ENCODE measurements around the gene PRICKLE3. TPM values are rescaled to one million over a fixed set of nuclear protein-coding genes. Genes with fewer than 3 reads are reported as not detected.

Gene PRICKLE3, protein sequence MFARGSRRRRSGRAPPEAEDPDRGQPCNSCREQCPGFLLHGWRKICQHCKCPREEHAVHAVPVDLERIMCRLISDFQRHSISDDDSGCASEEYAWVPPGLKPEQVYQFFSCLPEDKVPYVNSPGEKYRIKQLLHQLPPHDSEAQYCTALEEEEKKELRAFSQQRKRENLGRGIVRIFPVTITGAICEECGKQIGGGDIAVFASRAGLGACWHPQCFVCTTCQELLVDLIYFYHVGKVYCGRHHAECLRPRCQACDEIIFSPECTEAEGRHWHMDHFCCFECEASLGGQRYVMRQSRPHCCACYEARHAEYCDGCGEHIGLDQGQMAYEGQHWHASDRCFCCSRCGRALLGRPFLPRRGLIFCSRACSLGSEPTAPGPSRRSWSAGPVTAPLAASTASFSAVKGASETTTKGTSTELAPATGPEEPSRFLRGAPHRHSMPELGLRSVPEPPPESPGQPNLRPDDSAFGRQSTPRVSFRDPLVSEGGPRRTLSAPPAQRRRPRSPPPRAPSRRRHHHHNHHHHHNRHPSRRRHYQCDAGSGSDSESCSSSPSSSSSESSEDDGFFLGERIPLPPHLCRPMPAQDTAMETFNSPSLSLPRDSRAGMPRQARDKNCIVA
- 12.5 TPM for total RNA-seq
- long read RNA-seq, partial matches to known transcripts, result 2 of 17 reads
- long read RNA-seq, other reads (novel, unspliced or antisense), result 8 of 17 reads

DNA sequence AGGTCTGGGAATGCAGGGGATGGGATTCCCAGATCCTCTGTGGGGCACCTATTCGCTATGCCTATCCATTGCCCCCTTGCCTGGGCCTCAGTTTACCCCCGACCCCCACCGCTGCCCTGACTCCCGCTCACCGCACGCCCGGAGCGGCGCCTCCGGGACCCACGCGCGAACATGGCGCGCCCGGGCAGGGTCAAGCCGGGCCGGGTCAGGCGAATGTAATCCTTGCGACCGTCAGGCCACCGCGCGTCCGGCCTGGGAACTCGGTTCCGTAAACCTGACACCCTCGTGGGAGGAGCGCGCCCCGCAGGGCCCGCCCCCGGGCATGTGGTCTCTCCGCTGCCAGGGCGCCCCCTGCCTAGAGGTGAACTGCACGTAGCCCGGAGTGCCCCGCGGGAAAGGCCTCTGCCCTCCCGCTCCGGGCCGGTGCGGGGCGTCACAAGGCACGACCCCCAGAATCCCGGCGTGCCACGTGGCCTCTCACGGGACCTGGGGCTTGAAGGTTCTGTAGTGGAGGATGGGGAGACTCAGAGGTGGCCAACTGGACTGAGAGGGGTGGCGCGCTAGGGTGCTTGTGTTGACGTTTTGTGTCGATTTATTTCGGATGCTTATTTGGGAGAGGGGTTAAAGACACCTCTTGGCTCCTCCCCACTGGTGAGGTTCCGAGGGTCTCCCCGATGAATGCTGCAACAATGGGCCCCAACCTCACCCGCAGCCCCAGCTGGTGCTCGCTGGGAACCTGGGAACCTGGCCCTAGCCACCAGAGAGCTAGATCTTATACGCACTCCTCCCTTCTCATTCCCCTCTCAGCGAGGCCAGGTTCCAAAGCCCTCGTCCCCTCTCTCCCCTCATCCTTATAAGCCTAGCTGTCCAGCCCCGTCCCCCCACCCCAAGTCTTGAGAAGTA is at the start of gene PRICKLE3:
PRICKLE3 (minus strand) TSS at position 249 of the 903 bp plus-strand sequence; CDS start at position 173, 76 bp downstream.
- DNase-seq (ENCODE audit: low spot score), result peak; percentile 94

DNA sequence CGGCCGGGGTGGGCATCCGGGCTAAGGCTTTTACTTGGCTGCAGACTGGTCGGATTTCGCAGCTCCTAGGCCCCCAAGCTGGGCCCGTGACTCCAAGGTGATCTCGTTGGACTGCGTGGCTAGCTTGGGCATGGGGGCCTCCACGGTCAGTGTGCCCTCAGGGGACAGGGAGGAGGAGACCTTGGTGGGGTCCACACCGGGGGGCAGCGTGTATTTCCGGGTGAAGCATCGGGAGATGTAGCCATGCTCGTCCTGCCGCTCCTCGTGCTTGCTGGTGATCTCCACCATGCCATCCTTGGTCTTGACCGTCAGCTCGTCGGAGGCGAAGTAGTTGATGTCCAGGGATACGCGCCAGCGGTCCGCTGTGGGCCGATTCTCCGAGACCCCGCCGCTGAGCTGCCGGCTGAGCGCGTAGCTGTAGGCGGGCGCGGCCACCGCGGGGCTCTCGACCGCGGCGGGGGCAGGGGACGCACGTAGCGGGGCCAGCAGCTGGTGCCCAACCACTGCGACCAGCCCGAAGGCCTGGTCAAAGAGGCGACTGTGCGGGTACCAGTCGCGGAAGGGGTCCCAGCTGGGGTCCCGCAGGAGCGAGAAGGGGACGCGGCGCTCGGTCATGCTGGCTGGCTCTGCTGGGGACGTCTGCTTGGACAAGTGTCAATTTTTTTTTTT is 47.8 kb upstream of the PRICKLE3 start:
- no peak for DNase-seq (ENCODE audit: low spot score)

DNA sequence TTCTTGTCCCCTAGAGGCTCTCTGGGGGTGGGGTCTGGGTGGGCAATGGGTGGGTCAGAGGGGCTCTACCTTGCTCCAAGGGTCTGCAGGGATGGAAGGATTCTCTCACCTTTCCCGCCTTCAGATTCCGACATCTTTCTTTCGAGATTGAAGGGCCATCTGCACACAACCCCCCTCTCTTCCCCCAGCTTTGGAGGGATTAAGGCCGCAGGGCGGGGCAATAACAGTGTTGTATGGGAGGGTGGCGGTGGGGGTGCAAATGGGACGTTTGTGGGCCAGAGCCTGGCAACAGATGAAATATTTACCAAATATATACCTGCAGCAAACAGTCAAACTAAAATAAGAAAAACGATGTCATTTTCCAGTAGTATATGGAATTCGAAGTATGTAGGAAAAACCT is 47.0 kb upstream of the PRICKLE3 start, which contains the start of gene CACNA1F:
CACNA1F (minus strand) TSS at position 165 of the 400 bp plus-strand sequence; CDS start at position 134, 31 bp downstream.
- no peak for DNase-seq (ENCODE audit: low spot score)

DNA sequence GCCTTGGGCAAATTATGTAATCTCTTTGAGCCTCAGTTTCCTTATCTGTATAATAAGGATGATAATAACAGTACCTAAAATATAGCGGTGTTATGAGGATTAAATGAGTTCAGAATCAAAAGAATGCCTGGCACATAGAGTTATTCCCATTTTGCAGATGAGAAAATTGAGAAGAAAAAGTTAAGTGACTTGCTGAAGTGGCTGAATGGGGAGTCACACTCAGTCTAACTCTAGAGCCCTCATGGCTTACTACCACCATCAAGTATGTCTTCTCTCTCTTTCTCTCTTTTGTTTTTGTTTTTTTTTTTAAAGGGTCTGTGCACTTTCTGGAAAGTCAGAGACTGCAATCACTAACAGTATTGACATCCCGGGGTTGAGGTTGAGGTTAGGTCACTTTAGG is 46.4 kb upstream of the PRICKLE3 start:
- no peak for DNase-seq (ENCODE audit: low spot score)

DNA sequence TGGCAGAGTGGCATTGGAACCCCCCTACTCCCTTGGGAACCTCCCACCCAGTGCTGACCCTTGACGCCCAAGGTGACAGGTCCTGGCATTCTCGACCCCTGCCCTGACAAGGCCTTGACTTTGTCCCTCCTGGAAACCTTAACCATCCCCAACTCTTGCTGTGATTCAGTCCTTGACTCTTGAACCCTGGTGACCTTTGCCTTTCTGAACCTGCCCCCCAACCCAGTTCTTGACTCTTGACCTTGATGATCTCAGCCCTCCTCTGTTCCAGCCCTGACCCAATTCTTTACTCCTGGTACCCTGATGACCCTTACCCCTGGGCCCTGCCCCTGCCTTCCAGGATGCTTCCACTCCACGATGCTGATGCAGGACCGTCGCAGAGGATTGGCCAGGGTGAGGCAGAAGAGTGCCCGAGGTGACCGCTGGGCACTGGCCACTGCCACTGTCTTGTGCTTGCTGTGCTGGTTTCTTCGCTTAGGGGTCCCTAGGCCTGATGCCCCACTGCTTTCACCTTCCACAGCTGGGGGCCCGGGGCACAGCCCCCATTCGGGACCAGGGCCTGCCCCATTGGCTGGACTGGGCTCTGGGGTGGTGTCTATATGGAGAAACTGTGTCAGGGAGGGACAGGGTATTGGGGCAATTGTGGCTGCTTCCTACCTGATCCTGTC is 45.3 kb upstream of the PRICKLE3 start:
- DNase-seq (ENCODE audit: low spot score), result no peak

DNA sequence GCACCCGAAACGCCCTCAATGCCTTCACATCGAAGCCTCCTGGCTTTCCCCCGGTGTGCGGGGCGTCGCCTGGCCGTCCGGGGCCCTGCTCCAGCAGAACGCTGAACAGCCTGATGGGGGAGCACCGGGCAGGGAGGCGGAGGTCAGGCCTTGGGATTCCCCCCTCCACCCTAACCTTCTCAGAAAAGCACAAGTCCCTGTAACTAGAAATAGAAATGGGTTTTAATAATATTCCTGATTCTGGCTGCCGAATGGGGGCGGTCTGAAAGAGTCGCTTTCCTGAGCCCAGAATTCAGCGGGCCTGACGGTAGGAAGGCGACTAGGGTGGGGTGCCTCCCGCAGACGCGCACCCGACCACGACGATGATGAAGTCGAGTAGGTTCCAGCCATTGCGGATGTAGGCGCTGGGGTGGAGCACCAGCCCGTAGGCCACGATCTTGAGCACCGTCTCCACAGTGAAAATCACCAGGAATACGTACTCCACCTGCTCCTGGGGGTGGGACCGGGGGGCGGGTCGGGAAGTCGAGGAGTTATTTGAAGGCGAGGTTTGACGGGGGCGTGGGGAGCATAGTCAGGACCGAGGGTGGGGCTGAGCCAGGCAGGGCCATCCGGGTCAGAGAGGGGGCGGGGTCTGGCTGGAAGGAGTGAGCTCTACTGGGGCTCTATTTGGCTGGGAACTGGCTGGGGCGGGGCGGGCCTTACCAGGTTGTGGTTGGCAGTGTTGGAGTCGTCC is 44.5 kb upstream of the PRICKLE3 start:
- no peak for DNase-seq (ENCODE audit: low spot score)

DNA sequence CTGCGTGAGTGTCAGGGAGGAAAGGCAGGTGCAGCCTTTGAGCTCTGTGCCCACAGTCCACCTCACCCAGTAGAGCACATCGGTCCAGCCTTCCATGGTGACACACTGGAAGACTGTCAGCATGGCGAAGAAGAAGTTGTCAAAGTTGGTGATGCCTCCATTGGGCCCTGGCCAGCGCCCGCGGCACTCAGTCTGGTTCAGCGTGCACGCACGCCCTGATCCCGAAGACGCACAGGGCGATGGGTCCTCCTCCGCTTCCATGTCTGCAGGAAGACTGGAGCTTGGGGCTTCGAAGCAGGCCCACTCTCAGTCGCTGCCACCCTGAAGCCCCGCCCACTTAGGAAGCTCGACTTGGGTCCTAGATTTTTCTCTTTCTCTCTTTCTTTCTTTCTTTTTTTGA is 42.0 kb upstream of the PRICKLE3 start:
- DNase-seq (ENCODE audit: low spot score), result no peak

DNA sequence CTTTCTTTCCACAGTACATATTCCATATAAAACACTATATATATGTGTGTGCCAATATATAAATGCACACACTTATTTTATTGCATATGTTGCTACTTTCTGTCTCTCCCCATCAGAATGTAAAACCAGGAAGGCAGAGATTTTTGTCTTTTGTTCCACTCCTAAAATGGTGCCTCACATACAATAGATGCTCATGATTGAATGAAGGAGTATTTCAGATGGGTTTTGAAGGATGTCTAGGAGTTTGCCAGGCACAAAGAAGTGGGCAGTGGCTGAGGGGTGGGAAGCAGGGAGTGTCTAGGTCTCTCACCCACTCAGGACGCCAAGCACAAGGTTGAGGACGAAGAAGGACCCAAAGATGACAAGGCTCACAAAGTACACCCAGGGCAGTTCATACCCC is 41.6 kb upstream of the PRICKLE3 start:
- no peak for DNase-seq (ENCODE audit: low spot score)

DNA sequence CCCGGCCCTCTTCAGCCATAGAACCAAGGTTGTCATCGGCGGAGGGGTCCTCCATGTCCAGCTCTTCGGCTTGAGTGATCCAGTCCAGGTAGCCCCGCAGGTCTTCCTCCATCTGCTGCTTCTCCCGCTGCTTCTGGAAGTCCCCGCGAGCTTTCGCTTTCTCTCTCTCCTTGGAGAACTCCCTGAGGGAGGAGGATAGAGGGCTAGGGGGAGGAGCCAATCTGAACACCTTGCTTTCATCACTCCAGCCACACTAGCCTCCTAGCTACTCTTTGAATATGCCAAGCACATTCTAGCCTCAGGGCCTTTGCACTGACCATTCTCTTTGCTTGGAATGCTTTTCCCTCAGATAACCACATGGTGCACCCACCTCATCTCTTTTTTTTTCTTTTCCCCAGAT is 40.8 kb upstream of the PRICKLE3 start:
- no peak for DNase-seq (ENCODE audit: low spot score)

DNA sequence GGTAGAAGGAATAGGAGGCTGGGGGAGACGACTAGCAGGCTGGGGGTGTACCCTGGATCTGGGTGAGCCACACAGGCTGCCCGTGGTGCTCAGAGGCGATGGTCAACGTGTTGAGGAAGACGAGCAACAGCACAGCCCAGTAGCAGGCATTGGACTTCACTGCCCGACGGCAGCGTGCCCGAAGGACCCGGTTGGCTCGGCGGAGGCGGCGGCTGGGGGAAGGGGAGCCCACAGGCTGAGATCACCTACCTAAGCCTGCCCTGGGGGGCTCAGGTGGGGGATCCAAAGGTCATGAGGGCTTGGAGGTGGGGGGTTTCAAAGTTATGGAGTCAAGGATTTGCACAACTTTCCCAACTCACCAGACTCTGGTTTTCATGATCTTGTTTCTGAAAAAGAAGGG is 39.7 kb upstream of the PRICKLE3 start:
- no peak for DNase-seq (ENCODE audit: low spot score)

DNA sequence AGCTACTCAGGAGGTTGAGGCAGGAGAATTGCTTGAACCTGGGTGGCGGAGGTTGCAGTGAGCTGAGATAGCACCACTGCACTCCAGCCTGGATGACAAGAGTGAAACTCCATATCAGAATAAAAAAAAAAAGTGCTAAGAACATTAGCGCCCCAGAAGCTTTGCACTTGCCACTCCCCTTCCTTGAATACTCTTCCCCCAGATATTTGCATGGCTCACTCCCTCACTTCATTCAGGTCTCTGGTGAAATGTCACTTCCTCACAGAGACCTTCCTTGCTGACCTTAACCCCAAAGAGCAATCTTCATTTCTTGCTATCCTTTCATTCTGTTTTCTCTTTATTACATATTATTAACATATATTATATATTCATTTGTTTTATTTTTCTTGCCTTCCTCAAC is 35.7 kb upstream of the PRICKLE3 start:
- no peak for DNase-seq (ENCODE audit: low spot score)

DNA sequence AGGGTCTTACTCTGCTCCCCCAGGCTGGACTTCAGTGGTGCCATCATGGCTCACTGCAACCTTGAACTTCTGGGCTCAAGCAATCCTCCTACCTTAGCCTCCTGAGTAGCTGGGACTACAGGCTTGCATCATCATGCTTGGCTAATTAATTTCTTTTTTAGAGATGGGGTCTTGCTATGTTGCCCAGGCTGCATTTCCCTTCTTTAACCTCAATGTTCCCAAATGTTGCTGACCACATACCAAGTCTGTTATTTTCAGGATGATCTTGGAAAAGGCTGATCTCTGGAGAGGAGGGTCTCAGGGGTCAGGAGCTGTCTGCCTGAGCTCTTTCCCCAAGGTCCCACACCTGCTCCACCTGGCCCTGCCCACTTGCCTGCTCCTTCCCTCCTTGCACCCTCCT is 33.9 kb upstream of the PRICKLE3 start:
- DNase-seq (ENCODE audit: low spot score), result no peak

DNA sequence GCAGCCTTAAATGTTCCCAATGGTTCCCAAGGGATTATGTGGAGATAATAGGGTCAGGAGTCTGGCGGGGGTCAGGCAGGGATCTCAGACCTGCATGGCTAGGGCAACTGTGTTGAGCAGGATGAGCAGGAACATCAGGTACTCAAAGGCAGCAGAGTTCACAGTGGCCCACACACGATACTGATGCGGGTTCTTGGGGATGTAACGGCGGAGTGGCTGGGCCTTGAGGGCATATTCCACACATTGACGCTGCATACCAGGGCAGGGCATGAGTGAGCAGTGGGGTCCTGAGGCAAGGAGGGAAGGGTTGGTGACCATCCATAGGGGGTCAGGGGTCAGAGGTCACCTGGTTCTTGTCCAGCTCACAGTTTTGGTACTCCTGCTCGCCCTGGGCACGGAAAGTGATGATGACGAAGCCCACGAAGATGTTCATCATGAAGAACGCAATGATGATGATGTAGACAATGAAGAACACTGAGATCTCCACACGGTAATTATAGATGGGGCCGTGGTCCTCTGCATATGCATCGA is 28.9 kb upstream of the PRICKLE3 start:
- DNase-seq (ENCODE audit: low spot score), result no peak

DNA sequence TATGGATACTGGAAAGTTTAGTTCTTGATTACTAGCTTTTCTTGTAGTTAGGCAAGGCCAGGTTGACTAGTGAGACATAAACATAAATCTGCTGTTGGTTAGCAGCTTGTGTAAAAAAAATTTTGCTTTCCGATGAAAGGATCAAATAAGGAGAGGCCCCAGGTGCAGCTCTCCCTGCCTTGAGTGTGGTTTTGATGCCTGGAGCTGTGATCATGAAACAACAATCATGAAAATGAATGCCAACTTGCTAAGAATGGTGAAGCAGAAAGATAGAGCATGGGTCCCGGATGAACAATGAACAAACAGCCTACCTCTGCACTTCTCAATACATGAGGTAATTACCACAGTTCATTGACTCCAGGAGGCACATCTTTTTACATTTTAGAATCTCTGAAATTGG is 28.2 kb upstream of the PRICKLE3 start:
- no peak for DNase-seq (ENCODE audit: low spot score)

DNA sequence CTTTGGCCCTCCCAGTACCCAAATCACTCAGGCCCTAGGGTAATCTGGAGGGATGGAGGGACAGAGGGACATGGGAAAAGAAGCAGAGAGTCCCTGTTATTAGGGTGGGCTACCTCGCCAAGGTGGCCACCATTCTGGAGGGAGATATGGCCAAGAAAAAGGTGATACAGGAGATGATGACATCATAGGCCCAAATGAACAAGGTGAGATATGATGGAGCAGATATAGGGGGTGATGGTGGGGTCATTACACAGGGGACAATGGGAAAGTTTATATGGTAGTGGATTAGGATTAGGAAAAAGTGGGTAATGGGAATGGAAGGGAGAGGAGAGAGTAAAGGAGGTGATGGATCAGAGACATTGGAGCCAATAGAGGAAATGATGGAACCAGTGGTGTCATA is 26.7 kb upstream of the PRICKLE3 start:
- no peak for DNase-seq (ENCODE audit: low spot score)

DNA sequence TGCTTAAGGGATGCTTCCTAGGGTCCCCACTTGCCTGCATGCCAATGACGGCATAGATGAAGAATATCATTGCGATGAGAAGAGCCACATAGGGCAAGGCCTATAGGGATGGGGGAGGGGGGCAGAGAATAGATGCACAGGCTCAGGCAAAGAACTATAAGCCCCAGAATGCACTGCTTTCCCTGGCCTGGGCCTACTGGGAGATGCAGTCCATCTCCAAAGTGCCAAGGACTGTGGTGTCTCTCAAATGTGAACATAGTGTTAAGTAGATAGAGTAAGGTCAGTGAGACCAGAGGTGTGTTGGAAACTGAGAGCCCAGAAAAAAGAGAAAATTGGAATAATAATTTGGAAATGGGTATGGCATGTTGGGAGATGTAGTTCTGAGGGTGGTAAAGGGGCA is 26.0 kb upstream of the PRICKLE3 start:
- no peak for DNase-seq (ENCODE audit: low spot score)

DNA sequence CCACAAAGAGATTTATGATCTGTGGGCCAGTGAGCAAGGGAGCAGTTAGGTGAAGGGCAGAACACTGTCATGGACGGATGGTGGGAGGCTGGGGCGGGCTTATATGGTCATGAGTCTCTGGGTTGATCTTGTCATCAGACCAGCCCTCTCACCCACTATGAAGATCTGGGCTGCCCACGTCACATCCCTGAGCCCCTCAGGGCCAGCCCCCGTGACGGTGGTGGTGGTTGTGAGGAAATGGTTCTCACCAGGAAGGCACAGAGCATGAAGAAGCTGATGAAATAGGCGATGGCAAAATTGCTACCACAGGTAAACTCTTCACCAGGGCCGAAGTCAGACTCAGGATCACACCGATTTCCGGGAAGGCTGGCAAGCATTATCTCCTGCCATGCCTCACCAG is 24.9 kb upstream of the PRICKLE3 start:
- no peak for DNase-seq (ENCODE audit: low spot score)

DNA sequence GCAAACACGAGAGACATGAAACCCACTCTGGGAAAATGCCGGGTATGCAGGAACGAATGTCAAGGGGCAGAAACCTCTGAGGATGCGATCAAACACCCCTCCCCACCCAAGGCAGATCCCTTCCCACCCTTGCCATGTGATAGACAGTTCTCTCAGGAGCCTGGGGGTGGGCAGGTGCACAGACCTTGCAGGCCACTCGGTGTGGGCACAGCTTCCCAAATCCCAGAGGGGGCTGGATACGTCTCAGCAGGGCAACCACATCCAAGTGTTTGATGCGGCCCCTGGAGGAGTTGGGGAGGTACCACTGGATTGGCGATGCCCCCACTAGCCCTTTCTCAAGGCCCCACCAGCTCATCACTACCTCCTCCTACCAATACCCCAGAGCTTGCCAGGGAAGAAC is 24.2 kb upstream of the PRICKLE3 start:
- no peak for DNase-seq (ENCODE audit: low spot score)

DNA sequence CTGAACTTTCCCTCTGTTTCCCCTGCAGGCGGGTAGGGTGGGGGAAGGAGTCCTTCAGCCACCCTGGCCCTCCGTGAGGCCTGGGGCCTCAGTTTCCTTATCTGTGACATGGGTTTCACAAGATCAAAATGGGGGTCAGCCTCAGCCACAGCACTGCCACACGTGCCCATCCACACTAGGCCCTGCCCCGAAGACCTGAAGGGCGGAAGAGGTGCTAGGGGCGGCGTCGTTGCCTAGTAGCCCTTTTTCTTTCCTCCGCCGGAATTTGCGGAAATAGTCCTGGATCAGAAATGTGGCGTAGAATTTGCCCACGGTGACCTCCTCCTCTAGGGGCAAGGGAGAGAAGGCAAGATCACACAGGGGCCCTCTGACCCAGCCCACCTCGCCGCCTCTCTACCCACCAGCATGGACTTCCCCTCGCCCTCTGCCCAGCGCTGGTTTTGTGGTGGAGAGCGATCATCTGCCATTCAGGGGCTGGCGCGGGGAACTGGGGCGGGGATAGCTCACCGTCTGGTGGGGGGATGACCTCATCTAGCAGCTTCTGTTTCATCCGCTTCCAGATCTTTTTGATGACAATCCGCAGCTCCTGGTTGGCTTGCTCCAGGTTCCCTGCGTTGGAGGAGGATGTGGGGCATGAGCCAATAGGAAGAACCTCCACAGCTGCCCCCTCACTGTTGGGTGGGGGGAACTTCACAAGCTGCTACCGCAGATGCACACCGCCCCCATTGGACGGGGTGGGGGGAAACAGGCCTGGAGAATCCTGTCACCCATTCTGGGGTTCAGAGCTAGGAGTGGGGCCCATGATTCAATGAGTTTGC is 23.5 kb upstream of the PRICKLE3 start:
- DNase-seq (ENCODE audit: low spot score), result no peak
